T-helper 9 cell (primary cell): ENCODE measurements around the gene PRKAA2.

ENCODE experiments used
- DNase-seq: peaks from one replicate; pipeline ENCODE4 v3.0.0-alpha.2; 2020

PRKAA2 gene

GRCh38 chr1:56726706-56727105, 81.6 kb downstream of the PRKAA2 start:
- DNase-seq = no peak

- no peak for DNase-seq
Observed at GRCh38 chr1:56728964-56729363, 83.8 kb downstream of the PRKAA2 start.

- no peak for DNase-seq
Observed at GRCh38 chr1:56745231-56745630, 100.1 kb downstream of the PRKAA2 start.

GRCh38 chr1:56754708-56755479, 109.8 kb downstream of the PRKAA2 start:
- DNase-seq = no peak

DNA sequence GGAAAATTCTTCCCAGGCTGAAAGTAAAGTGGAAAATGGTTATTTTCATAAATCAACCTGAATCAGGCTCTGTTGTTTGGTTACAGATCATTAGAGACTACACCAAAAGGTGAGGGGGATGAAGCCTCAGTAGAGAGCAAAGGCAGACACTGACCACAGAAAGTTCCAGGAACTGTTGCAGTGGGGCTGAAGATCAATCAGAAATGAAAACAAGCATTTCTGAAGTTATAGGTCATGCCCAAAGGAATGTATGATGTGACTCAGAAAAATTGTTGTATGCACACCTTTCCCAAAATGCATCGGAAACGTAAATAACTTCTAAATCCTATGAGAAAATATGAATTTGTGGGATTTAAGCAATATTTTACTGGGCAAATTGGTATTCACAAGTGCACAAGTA, 110.8 kb downstream of the PRKAA2 start:
- DNase-seq = no peak

GRCh38 chr1:56758135-56758534, 113.0 kb downstream of the PRKAA2 start:
- no peak for DNase-seq

DNA sequence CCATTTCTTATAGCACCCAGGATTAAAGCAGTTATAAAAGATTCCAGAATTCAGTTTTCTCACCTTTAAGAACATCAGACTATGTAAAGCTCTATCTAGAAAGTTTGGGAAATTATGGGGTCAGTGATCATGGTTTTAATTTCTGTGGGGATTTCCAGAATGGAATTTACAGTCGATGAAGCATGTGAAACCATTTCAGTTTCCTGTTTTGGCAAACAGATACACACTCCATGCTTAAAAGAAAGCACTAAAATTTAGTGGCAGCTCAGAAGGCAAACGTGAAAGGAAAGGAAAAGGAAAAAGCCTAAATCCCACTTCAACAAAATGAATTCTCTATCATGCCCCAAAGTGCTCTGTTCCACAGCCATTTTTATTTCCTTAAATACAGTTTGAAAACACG, 113.7 kb downstream of the PRKAA2 start:
- DNase-seq = no peak
